Stimulated activated CD8-positive, alpha-beta memory T cell treated with anti-CD3 and anti-CD28 coated beads, Interleukin-15, amount 100 ng/mL, for 4 hours (primary cell): ENCODE data around the gene EYS.
"Not testable (repeated sequence)": the region's sequence is repeated elsewhere in the genome, so short reads cannot be mapped to it uniquely, and the experiment has no call there.

Source experiments
- DNase-seq, 2 donors: peaks; one replicate each; pipeline ENCODE4 v3.0.0-alpha.2; 2020; ENCODE audit warnings: low read depth in 2 of 2

Gene EYS

DNA sequence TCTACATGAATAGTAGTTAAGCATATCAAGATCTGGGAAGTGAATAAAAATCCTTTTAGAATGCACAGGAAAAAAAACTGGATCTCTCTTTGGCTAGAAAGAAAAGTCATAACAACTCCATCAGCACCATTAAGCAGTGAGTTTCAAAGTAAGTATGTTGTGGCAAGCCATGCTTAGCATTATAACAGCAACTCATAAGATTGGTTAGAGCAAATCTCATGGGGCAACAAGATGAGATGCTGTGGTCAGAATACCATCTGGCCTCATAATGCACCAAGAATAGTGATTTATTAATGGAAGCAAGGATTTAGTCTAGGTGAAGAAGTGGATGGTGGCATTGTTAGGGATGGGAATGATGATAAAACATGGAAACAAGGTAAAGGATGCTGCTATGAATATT lies 1912.0 kb downstream of the EYS start:
- DNase-seq = no peak

DNA sequence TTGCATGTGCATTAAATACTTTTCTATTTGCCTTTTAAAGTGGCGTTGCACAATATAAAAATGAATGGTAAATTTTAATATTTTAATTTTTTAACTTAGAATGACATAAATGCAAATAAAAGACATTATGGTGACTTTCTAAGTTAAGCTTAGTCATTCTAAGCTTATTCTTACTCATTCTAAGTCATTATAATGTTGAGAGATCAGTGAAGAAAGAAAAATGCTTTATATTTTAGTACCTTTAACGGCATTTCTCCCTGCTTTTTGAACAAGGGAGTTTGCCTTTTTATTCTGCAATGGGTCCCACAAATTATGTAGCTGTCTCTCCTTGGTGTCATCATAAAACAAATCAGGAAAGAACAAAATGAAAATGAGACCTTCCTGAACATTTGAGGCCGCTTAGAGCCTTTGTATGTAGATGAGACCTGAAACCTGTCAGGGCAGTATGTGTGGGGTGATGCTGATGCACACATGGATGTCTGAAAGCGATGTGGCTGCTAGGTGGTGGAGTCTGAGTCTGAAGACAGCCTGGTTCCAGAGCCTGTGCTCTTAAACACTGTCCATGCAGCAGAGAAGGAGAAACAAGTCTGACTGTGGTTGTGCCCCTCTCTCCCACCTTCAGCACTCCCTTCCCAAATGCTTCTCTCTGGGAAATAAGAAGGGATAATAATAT lies 1913.4 kb downstream of the EYS start:
- DNase-seq = no peak

DNA sequence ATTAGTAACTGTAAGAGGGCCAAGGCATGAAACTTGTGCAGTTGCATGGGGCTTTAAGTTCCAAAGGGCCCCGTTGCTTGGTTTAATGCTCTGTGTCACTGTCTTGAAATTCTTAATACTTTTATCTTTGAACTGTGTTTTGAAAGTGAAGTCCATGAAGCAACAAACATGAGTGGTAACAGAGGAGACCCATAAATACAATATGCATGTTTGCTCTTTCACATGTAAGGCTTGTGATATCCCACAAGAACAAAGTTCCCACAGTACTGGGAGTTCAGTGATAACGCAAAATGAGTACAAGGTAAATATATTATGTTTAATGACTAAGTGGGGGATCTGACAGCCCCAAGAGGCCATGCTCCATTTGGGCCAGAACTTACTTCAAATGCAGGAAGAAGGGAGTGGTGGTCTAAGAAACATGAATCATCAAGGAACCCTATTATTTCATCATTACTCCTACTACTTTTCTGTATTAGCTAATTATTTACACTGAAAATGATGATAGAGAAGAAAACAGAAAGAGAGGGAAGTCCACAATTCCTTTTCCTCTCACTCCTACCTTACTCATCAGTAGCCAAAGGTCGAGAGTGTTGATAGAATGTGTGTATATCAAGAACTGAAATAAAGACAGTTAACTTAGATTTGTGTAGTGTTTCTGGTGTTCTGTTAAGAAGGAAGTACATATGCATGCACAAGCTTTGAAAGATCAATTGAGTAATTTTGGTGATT lies 1914.1 kb downstream of the EYS start:
- no peak for DNase-seq

DNA sequence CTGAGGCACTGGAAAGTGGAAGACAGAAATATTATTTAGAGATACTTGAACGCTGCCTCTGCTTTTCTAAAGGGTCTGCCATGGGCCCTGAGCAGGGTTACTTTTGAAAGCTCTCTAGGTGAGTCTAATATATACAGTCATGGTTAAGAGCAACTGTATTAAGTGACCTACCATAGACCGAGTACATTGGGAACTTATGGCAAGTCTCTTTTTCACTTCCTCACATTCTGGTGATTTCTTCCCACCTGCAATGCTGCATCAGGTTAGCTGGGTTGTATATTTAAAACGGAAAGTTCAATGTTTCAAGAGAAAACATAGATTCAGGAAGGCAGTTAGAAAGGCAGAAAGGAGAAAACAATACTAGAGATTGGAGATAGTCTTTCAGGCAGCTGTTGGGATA lies 1916.7 kb downstream of the EYS start:
- DNase-seq = no peak

DNA sequence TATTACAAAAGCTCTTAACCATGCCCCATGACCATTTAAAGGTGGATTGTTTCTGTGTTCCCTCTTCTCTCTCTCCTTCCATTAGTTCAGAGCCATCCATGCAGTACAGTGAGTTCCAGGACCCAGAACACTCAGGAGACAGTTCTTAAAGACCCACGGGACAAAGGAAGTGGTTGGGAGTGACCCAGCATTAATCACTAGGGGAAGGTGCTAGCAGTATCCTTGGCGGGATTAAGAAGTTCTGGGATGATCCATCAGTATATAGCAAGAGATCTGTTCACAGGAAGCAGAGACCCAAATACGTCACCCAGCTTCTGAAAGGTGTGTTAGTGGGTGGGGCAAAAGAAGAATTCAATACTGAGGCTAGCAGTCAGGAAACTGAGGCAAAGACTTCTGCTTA lies 1917.3 kb downstream of the EYS start:
- no peak for DNase-seq

DNA sequence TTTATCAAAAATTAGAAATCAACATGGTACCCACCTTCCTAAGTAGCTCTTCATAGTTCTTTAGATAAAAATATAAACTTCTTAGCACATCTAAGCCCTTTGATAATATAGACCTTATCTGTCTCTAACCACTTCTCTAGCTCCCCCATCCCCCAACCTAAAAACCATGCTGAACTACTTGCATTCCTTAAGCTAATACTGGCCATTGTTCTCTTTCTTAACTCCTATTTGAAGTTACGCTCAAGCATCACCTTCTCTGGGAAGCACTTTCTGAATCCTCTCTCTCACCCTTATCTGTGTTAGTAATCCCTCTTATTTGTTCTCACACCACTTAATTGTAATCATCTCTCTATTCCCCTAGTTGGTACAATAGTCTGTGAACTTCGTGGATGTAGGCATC lies 1918.5 kb downstream of the EYS start:
- no peak for DNase-seq

DNA sequence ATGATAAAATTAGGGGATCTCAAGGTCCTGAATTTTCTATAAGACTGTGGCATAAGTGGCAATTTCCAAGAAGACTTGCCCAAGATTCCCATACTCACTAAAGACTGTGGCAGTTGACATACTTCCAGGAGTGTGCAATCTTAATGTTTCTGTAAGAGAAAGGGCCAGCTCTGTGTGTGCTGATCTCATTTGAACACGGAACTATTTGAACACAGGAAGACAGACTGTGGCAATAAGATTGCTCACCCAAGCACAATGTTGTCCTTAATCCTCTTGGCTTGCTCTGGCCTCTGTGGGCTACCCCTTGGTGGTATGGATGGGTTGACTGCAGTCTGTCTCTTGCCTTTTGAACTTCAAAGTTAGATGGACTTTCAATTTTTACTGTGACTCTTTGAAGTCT lies 1920.0 kb downstream of the EYS start:
- DNase-seq = no peak

DNA sequence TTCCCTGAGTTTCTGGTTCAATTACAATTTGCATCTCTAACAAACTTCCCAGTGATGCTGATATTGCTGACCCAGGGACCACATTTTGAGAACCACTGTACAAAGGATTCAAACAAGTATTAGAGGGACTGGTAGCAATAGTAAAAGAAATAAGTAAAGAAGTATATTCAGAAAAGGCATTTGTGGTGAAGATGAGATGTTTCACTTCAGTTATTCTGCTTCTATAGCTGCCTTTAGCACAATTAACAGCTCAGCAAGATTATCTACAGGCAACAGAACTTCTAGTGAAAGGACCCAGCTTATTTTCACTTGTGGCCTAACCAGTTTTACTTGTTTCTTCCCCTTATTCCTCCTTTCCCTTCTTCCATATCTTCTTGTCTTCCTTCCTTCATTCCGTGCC lies 1922.0 kb downstream of the EYS start:
- no peak for DNase-seq

DNA sequence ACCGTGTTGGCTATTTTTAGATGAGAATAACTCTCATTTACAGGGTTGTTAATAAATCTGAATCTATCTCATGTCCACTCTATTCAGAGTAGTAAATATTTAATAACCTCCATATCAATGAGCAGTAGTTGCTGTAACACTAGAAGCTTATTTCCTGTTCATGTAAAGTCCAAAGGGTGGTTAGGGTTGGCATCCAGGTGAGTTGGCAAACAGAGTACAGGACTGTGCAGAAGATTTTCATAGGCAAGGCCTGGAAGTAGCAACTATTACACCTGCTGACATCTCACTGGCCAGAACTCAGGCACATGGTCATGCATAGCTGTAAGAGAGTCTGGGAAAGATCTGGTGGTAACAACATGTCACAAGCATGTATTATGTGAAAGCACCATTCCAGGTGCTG lies 1923.9 kb downstream of the EYS start:
- DNase-seq = no peak

DNA sequence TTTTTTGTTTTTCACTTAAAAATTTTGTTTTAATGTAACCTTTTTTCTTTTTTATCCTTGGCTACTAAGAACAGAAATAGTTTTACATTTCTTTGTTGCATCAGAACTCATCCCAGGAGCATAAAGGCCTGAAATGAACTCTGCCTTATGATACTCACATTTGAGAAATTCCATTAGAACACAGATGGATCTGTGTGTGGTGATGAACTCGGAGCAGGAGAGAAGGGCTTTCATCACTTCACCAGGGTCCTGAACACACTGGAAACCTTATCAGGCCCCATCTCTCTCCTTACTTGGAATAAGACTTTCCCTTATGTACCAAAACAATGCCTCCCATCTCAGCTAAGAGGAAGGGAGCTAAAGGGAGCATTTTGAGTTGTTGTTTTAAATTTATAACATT lies 1932.1 kb downstream of the EYS start:
- no peak for DNase-seq

DNA sequence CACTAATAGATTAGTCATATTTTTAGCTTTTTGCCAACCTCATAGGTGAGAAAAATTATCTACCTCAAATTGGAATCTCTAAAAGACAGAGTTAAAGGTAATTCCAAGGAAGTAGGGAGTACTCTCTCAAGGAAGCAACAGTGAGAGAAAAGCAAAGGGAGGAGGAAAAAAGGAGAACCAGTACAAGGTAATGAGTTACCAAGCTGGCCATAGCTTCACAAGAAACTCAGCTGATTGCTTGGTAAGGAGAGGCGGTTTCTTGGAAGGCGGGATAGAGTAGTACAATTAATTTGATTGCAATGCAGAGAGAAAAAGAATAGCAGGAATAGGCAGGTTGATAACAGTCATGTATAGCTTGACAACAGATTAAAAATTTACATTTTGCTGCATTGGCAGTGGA lies 1933.8 kb downstream of the EYS start:
- DNase-seq = no peak

DNA sequence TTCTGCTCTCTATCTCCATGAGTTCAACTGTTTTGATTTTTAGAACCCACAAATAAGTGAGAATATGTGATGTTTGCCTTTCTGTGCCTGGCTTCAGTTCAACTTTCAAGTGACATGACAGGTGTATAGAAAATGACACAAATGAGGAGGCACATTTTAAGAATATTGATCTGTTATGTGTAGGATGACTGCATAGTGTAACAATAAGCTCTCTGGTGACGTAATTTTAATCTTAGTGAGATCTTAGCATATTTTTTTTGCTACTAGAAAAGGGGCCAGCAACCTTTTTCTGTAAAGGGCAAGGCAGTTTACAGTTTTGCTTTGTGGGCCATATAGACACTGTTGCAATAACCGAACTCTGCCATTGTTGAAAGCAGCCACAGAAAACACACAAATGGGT lies 1941.2 kb downstream of the EYS start:
- no peak for DNase-seq

DNA sequence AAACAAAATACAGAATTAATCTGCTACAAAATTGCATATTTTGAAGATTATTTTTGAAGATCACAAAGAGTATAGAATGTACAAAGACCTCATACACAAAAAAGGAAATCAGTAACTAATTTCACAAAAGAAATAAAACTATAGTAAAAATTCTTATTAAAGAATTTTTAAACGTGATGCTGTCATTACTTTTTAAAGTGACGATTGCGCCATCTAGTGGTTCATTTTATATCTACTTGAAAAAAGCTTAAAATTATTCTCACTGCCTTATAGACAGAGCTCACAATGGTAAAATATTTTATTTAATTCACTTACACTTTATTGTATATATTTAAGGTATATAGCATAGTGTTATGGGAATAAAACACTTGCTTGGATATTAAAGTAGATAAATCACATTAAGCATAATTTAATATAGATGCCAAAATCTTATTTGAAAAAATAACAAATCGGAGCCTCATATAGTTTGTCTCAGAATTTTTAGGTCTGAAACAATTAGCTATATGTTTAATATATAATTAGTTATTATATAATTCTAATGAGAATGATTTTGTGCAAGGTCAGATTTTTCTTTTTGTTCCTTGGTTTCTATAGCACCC lies 1942.6 kb downstream of the EYS start:
- DNase-seq = no peak

DNA sequence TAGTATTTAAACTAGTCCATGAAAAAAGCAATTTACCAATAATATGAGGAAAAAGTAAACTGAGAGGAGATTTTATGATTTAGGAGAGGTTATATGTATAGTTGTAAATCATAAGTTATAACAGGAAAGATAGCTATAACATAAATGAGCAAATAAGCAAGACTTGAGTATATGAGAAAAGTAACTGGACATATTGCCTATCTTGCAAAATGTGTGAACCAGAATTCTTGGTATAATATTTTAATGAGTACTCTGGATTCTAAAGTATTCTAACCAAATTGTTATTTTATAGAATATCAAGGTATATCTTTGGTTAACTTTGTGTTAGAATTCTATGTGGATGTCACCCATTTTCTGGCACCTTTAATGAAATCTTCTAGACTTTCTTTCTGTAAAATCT lies 1946.8 kb downstream of the EYS start:
- DNase-seq = no peak

DNA sequence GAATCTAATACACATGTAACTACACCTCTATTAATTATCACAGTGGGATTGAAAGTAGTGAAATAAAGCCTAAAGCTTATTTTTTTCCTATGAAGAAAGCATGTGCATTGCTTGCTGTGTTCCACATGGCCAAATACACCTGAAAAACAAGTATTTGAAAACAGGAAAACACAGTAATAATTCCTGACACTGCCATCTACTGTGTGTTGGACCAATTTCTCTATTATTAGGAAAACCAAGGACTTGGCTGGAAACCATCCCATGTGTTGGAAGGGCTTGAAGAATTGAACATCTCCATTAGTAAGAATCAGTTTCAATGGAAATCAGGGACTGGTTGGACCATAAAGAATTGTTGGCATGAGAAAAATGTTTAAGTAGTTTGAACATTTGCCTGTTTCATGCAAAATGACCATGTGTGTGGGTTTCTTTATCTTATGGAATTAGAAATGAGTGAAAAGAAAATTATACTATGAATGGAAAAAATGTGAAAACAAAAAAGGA lies 1947.4 kb downstream of the EYS start:
- no peak for DNase-seq

DNA sequence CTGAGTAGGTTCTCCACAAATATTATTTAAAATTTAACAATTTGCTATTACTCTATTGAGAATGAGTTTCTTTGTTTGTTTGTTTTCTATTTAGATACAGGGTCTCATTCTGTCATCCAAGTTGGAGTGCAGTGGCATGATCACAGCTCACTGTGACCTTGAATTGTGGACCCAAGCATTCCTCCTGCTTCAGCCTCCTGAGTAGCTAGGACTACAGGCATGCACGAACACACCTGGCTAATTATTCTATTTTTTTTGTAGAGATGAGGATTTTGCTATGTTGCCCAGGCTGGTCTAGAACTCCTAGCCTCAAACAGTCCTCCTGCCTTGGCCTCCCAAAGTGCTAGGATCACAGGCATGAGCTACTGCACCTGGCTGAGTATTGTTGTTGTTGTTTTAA lies 1949.2 kb downstream of the EYS start:
- DNase-seq = no peak

DNA sequence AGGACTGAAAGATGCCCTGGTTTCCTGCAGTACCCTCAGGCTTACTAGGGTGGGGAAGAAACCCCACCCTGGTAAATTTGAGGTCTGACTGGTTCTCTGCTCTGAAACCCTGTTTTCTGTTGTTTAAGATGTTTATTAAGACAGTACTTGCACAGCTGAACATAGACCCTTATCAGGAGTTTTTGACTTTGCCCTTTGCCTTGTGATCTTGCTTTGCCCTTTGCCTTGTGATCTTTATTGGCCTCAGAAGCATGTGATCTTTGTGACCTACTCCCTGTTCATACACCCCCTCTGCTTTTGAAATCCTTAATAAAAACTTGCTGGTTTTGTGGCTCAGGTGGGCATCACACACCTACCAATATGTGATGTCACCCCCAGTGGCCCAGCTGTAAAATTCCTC lies 1949.8 kb downstream of the EYS start:
- not testable (repeated sequence) for DNase-seq

DNA sequence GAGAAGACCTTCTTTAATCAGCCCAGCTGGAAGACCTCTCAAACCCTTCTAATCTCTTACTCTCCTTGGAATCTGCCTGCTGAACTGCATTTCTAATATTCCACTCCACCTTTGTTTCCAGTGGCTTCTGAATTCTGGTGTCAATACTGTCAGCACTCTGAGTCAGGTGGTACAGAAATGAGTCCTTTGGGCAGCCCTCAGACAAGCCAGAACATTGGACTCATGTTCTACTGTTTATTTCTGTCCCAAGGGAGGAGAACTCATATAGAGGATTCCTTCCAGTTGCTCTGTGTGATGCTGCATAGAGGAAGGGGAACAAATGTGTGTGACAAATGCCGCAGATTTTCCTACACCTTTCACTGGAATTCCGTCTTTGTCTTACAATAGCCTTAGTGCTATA lies 1956.6 kb downstream of the EYS start:
- no peak for DNase-seq

DNA sequence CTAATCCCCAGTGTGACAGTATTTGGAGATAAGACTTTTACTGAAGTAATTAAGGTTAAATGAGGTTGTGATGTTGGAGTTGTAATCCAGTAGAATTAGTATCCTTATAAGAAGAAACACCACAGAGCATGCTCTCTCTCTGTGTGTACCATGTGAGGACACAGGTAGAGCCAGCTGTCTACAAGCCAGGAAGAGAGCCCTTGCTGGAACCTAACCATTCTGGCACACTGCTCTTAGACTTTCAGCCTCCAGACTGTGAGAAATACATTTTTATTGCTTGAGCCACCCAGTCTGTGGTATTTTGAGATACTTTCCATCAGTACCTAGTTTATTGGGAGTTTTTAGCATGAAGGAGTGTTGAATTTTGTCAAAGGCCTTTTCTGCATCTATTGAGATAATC lies 1961.2 kb downstream of the EYS start:
- no peak for DNase-seq

DNA sequence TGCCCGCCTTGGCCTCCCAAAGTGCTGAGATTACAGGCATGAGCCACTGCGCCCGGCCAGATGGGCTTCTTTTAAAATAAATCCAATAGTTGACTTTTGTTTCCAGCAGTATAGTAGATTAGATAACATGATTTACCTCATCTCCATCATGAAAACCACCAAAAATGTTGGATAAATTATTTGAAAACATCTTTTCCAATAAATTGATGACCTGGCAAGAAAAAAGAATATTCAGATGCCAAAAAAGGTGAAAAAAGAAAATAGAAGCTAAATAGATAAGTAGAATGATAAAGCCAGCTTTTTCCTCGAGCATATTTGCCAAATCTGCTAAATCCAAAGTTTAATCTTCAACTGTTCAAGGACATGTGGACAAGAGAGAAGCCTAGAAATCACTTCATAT lies 1962.2 kb downstream of the EYS start:
- DNase-seq = no peak

DNA sequence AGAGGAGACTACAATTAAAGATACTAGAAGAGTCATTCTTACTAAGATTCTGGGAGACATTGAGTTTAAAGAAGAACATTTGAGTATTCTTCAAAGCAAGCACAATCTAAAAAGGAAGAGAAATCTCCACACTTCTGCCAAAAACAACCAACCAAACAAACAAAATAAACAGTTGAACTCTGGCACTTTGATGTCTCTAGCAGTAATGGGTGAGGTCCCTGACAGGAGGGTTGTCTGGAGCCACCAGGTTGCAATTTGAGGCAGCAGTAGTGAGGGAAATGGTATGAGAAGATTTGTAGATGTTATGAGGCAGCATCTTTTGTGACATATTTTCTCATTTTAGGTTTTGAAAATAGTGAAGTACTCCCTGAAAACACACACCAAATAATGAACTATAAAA lies 1963.3 kb downstream of the EYS start:
- DNase-seq = no peak

DNA sequence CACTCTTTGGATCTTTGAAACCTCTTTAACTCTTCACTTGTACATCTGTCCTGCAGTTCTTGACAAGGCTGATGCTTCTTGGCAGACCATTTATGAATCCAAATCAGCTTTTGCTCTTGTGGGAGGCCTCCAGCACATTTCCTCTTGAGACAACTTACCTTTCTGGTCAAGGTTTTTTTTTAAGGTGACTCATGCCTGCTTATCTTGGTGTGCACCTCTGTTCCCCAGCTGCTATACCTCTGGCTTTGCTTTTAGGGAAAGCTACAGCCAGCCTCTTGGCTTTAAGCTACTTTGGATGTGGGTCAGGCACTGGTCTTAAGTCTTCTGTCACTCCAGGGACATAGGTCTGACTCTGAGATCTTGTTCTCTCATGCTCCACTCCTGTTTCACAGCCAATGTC lies 1965.0 kb downstream of the EYS start:
- no peak for DNase-seq

DNA sequence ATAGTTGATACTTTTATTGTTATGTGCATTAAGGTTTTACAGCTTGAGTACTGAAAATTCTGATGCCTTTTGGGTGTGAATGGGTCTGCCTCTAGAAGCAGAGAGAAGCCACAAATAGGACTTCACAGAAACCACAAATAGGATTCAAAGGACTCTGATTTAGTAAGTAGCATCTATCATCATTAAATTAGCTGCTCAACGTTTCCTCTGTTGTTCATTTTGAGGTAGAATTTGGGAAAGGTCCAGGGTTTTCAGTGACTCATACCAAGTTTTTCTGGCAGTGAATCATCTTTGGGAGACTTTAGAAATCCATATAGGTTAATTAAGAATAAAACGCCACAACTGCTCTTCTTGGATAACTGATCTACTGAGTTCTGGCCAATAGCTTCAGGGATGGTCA lies 1966.3 kb downstream of the EYS start:
- DNase-seq = no peak
